NCI-H1105 (cell line): ENCODE results near the gene OR52E6.

Source experiments
- DNase-seq: peaks from one replicate; lab custom pipeline; 2025; lab: John Stamatoyannopoulos, UW

The OR52E6 gene

GRCh38 chr11:5841797-5842196, at the start of gene OR52E6:
Gene OR52E6 (minus strand): TSS chr11:5841897. CDS start chr11:5841897, 0 bp downstream.
- no peak for DNase-seq

GRCh38 chr11:5891216-5891800, 49.6 kb upstream of the OR52E6 start:
- DNase-seq: peak; percentile 7

GRCh38 chr11:5887661-5888060, 46.0 kb upstream of the OR52E6 start:
- no peak for DNase-seq

GRCh38 chr11:5887172-5887571, 45.5 kb upstream of the OR52E6 start:
- DNase-seq: no peak

GRCh38 chr11:5881756-5882155, 40.1 kb upstream of the OR52E6 start:
- no peak for DNase-seq

GRCh38 chr11:5880329-5880728, 38.6 kb upstream of the OR52E6 start, which contains the start of gene OR52E4:
Gene OR52E4 (plus strand): TSS chr11:5880629. CDS start chr11:5884293, 3,664 bp downstream.
- no peak for DNase-seq

- DNase-seq: no peak
Measured at GRCh38 chr11:5878564-5878963, 36.9 kb upstream of the OR52E6 start.

GRCh38 chr11:5865826-5866225, 24.1 kb upstream of the OR52E6 start:
- no peak for DNase-seq

GRCh38 chr11:5857590-5857989, 15.9 kb upstream of the OR52E6 start, which contains the start of gene OR52E8:
Gene OR52E8 (minus strand): TSS chr11:5857690. CDS start chr11:5857690, 0 bp downstream.
- DNase-seq: no peak

GRCh38 chr11:5851002-5851401, 9.3 kb upstream of the OR52E6 start:
- no peak for DNase-seq

GRCh38 chr11:5847711-5848110, 6.0 kb upstream of the OR52E6 start:
- DNase-seq: no peak

- no peak for DNase-seq
Measured at GRCh38 chr11:5846701-5847100, 5.0 kb upstream of the OR52E6 start.

GRCh38 chr11:5837695-5838094, 4.0 kb downstream of the OR52E6 start:
- DNase-seq: no peak

GRCh38 chr11:5833446-5833845, 8.3 kb downstream of the OR52E6 start:
- DNase-seq: no peak

GRCh38 chr11:5831196-5831829, 10.4 kb downstream of the OR52E6 start:
- DNase-seq: no peak

- no peak for DNase-seq
Measured at GRCh38 chr11:5818245-5818886, 23.3 kb downstream of the OR52E6 start.

GRCh38 chr11:5815534-5815933, 26.2 kb downstream of the OR52E6 start:
- no peak for DNase-seq

- no peak for DNase-seq
Measured at GRCh38 chr11:5809905-5810795, 31.5 kb downstream of the OR52E6 start.

- DNase-seq: no peak
Measured at GRCh38 chr11:5809122-5809519, 32.6 kb downstream of the OR52E6 start.

GRCh38 chr11:5808500-5809121, 33.1 kb downstream of the OR52E6 start, which contains the start of gene OR52N2:
Gene OR52N2 (plus strand): TSS chr11:5808924. CDS start chr11:5820336, 11,412 bp downstream.
- peak; percentile 55 for DNase-seq

- no peak for DNase-seq
Measured at GRCh38 chr11:5807580-5807979, 34.1 kb downstream of the OR52E6 start.

- DNase-seq: no peak
Measured at GRCh38 chr11:5803982-5804381, 37.7 kb downstream of the OR52E6 start.
